ENCODE measurements around the gene BNC2.
"Not testable (repeated sequence)": the region's sequence is repeated elsewhere in the genome, so short reads cannot be mapped to it uniquely, and the experiment has no call there.

BNC2 gene

GRCh38 chr9:16484744-16485143 is 385.7 kb downstream of the BNC2 start:
- DNase-seq: no peak

GRCh38 chr9:16484180-16484579 is 386.3 kb downstream of the BNC2 start:
- DNase-seq: no peak

GRCh38 chr9:16482764-16483163 is 387.7 kb downstream of the BNC2 start:
- DNase-seq: no peak

- not testable (repeated sequence) for DNase-seq
These were observed 389.9 kb downstream of the BNC2 start for GRCh38 chr9:16480584-16480983.

GRCh38 chr9:16475996-16476395 is 394.5 kb downstream of the BNC2 start:
- DNase-seq: no peak

- DNase-seq: no peak
These were observed 395.2 kb downstream of the BNC2 start for GRCh38 chr9:16475257-16475656.

- peak in 3 of 4 experiments; percentile 3 to 24 (median 12) for DNase-seq
These were observed 401.3 kb downstream of the BNC2 start for GRCh38 chr9:16469184-16469583.

- DNase-seq: no peak
These were observed 408.6 kb downstream of the BNC2 start for GRCh38 chr9:16461851-16462250.

- no peak for DNase-seq
These were observed 409.2 kb downstream of the BNC2 start for GRCh38 chr9:16461137-16461840.

GRCh38 chr9:16460696-16461095 is 409.8 kb downstream of the BNC2 start:
- no peak for DNase-seq

GRCh38 chr9:16459421-16460148 is 410.9 kb downstream of the BNC2 start:
- no peak for DNase-seq

GRCh38 chr9:16458696-16459420 is 411.6 kb downstream of the BNC2 start:
- no peak for DNase-seq

GRCh38 chr9:16455842-16456241 is 414.6 kb downstream of the BNC2 start:
- DNase-seq: no peak

- DNase-seq: no peak
These were observed 417.1 kb downstream of the BNC2 start for GRCh38 chr9:16453390-16453789.

GRCh38 chr9:16450578-16450977 is 419.9 kb downstream of the BNC2 start:
- no peak for DNase-seq

GRCh38 chr9:16450043-16450442 is 420.4 kb downstream of the BNC2 start:
- DNase-seq: no peak

- no peak for DNase-seq
These were observed 421.3 kb downstream of the BNC2 start for GRCh38 chr9:16449076-16449730.

GRCh38 chr9:16447946-16448345 is 422.5 kb downstream of the BNC2 start:
- no peak for DNase-seq

- no peak for DNase-seq
These were observed 423.8 kb downstream of the BNC2 start for GRCh38 chr9:16446636-16447035.

- DNase-seq: no peak
These were observed 425.1 kb downstream of the BNC2 start for GRCh38 chr9:16445141-16445920.

- no peak for DNase-seq
These were observed 427.8 kb downstream of the BNC2 start for GRCh38 chr9:16442622-16443021.

GRCh38 chr9:16441791-16442190 is 428.7 kb downstream of the BNC2 start:
- no peak for DNase-seq

Data from suppressor macrophage (primary cell).